ENCODE measurements around the gene TMEM86B.

- TF ChIP-seq CTCF (conservative IDR thresholded peaks at IDR 0.05) (no peak), EZH2 (IDR thresholded peaks at IDR 0.05; ENCODE audit: low read depth) (no peak)
Measured at GRCh38 chr19:55227241-55228014, 1.1 kb downstream of the TMEM86B start.

All from PC-9 (cell line).